HCT116 (cell line): ENCODE results near the gene RPL7L1. TPM values are rescaled to one million over a fixed set of nuclear protein-coding genes. Genes with fewer than 3 reads are reported as not detected.

Experiments used
- ATAC-seq: fragments of 200-7000 bp; cut with Tn5 transposase; 2 replicates; pipeline ENCODE4 v1.9.1; 2020; ENCODE audit warnings: mild to moderate bottlenecking, moderate library complexity
- BruUV-seq: library from RNA; stranded (reverse); fragments of 400-500 nt; replicated peaks from 2 replicates; lab custom pipeline; 2021; lab: Mats Ljungman, UMichigan
- CTCF ChIA-PET: fragments of 300-600 bp; sonication (Branson Sonifier 250); formaldehyde crosslinking; loops from one replicate; lab custom pipeline; 2021; ENCODE audit warnings: antibody characterized with exemption; lab: Charles Lee
- POLR2A ChIA-PET: fragments of 300-600, 350-600 bp; sonication (Branson Sonifier 250); formaldehyde crosslinking; loops from one replicate; lab custom pipeline; 2021; ENCODE audit warnings: antibody characterized with exemption; lab: Charles Lee
- RAD21 ChIA-PET, 2 experiments: fragments of 300-600 bp; sonication (Branson Sonifier 250); formaldehyde crosslinking; loops; one replicate each; lab custom pipeline; 2023; ENCODE audit warnings: low total read pairs in 2 of 2; ENCODE audit not compliant: uncharacterized antibody in 2 of 2, unreplicated experiment in 2 of 2, low non-redundant PET in 1 of 2; lab: Charles Lee
- DNase-seq: peaks from one replicate; pipeline ENCODE4 v3.0.0-alpha.2; 2010; ENCODE audit warnings: low read depth, low spot score
- H2AFZ ChIP-seq: fragments of 200-600 bp; shearing (Covaris generic), sonication (generic); 2 replicates; pipeline ENCODE4 v1.6.1; 2017; ENCODE audit warnings: low read depth, mixed run types, mixed read lengths, antibody characterized with exemption, low read length; ENCODE audit not compliant: poor library complexity, severe bottlenecking
- H3K27ac ChIP-seq: 2 replicates; pipeline ENCODE4 v1.5.1; 2012; ENCODE audit warnings: low read depth, low read length
- H3K27me3 ChIP-seq: fragments of 200-600 bp; sonication (generic); 2 replicates; pipeline ENCODE4 v1.6.1; 2016; ENCODE audit warnings: mixed run types, low read length, mixed read lengths; ENCODE audit not compliant: insufficient read depth
- H3K36me3 ChIP-seq, 2 experiments: fragments of 200-500 bp in 1 of 2; fragments of 200-600 bp in 1 of 2; sonication (Bioruptor generic) in 1 of 2; sonication (generic) in 1 of 2; 2 replicates each; pipeline versions ENCODE4 v1.5.1 to v1.6.1; 2014 to 2016; ENCODE audit warnings: low read length in 2 of 2, inconsistent platforms in 1 of 2, mixed read lengths in 1 of 2, mixed run types in 1 of 2; ENCODE audit not compliant: insufficient read depth in 2 of 2, control insufficient read depth in 1 of 2
- H3K4me1 ChIP-seq, 2 experiments: fragments of 200-600 bp in 1 of 2; sonication (generic) in 1 of 2; 2 replicates each; pipeline versions ENCODE4 v1.5.1 to v1.6.1; 2012 to 2017; ENCODE audit warnings: low read length in 2 of 2, inconsistent platforms in 1 of 2, mild to moderate bottlenecking in 1 of 2, mixed read lengths in 1 of 2, mixed run types in 1 of 2, moderate library complexity in 1 of 2; ENCODE audit not compliant: insufficient read depth in 2 of 2, control insufficient read depth in 1 of 2
- H3K4me2 ChIP-seq: fragments of 200-600 bp; sonication (generic); 2 replicates; pipeline ENCODE4 v1.6.1; 2017; ENCODE audit warnings: mixed run types, low read length, mixed read lengths
- H3K4me3 ChIP-seq, 2 experiments: fragments of 200-600 bp in 1 of 2; sonication (generic) in 1 of 2; replicated peaks in 1 of 2; 2 replicates each; pipeline ENCODE4 v1.5.1; 2011 to 2016; ENCODE audit warnings: low read length in 2 of 2, control low read depth in 1 of 2, low read depth in 1 of 2, mild to moderate bottlenecking in 1 of 2, mixed read lengths in 1 of 2, mixed run types in 1 of 2
- H3K79me2 ChIP-seq: fragments of 200-600 bp; sonication (generic); 2 replicates; pipeline ENCODE4 v1.6.1; 2017; ENCODE audit warnings: mild to moderate bottlenecking, mixed run types, low read length, moderate library complexity, mixed read lengths; ENCODE audit not compliant: insufficient read depth
- H3K9ac ChIP-seq: fragments of 200-600 bp; sonication (generic); 2 replicates; pipeline ENCODE4 v1.6.1; 2016; ENCODE audit warnings: low read length, mixed read lengths
- H3K9me2 ChIP-seq: fragments of 200-600 bp; sonication (generic), shearing (Covaris generic); 2 replicates; pipeline ENCODE4 v1.6.1; 2017; ENCODE audit warnings: mixed run types, mild to moderate bottlenecking, moderate library complexity; ENCODE audit not compliant: insufficient read depth
- H3K9me3 ChIP-seq, 2 experiments: fragments of 200-500 bp in 1 of 2; fragments of 200-600 bp in 1 of 2; sonication (Bioruptor generic) in 1 of 2; sonication (generic) in 1 of 2; 2 replicates each; pipeline ENCODE4 v1.6.1; 2014 to 2017; ENCODE audit warnings: low read length in 2 of 2, mixed read lengths in 2 of 2, inconsistent platforms in 1 of 2, low read depth in 1 of 2, mild to moderate bottlenecking in 1 of 2, mixed run types in 1 of 2, moderate library complexity in 1 of 2; ENCODE audit not compliant: control insufficient read depth in 1 of 2, insufficient read depth in 1 of 2
- H4K20me1 ChIP-seq: fragments of 200-600 bp; sonication (generic), shearing (Covaris generic); 2 replicates; pipeline ENCODE4 v1.6.1; 2017; ENCODE audit warnings: mixed run types, mild to moderate bottlenecking, moderate library complexity; ENCODE audit not compliant: insufficient read depth
- CBX3 ChIP-seq: IDR thresholded peaks from 2 replicates; pipeline ENCODE4 v1.6.1; 2012; ENCODE audit warnings: low read depth
- CEBPB ChIP-seq: IDR thresholded peaks from 2 replicates; pipeline ENCODE4 v1.6.1; 2012; ENCODE audit warnings: low read depth
- EGR1 ChIP-seq: IDR thresholded peaks from 2 replicates; pipeline ENCODE4 v1.6.1; 2012; ENCODE audit warnings: low read depth
- ELF1 ChIP-seq: IDR thresholded peaks from 2 replicates; pipeline ENCODE4 v1.6.1; 2012; ENCODE audit warnings: low read depth, borderline replicate concordance
- EZH2 ChIP-seq: fragments of 200-600 bp; sonication (generic); IDR thresholded peaks from 2 replicates; pipeline ENCODE4 v1.6.1; 2017; ENCODE audit warnings: antibody characterized with exemption, mixed run types
- EZH2phosphoT487 ChIP-seq: fragments of 200-600 bp; IDR thresholded peaks from 2 replicates; pipeline ENCODE4 v1.6.1; 2018; ENCODE audit warnings: antibody characterized with exemption, borderline replicate concordance
- FOSL1 ChIP-seq: IDR thresholded peaks from 2 replicates; pipeline ENCODE4 v1.6.1; 2012; ENCODE audit warnings: low read depth
- JUND ChIP-seq: IDR thresholded peaks from 2 replicates; pipeline ENCODE4 v1.6.1; 2012
- MAX ChIP-seq: IDR thresholded peaks from 2 replicates; pipeline ENCODE4 v1.6.1; 2012
- POLR2AphosphoS5 ChIP-seq: IDR thresholded peaks from 2 replicates; pipeline ENCODE4 v1.6.1; 2011; ENCODE audit warnings: mild to moderate bottlenecking, low read depth, low read length, moderate library complexity
- RAD21 ChIP-seq: IDR thresholded peaks from 2 replicates; pipeline ENCODE4 v1.6.1; 2012; ENCODE audit warnings: low read depth, mild to moderate bottlenecking
- SIN3A ChIP-seq: IDR thresholded peaks from 2 replicates; pipeline ENCODE4 v1.6.1; 2012; ENCODE audit warnings: low read depth
- SP1 ChIP-seq: IDR thresholded peaks from 2 replicates; pipeline ENCODE4 v1.6.1; 2012; ENCODE audit warnings: low read depth
- SRF ChIP-seq: IDR thresholded peaks from 2 replicates; pipeline ENCODE4 v1.6.1; 2012; ENCODE audit warnings: low read depth
- TCF7L2 ChIP-seq: IDR thresholded peaks from 2 replicates; pipeline ENCODE4 v1.7.0; 2011; ENCODE audit warnings: borderline replicate concordance, inconsistent platforms; ENCODE audit not compliant: insufficient read depth, insufficient read length; ENCODE audit errors: extremely low read depth
- YY1 ChIP-seq: IDR thresholded peaks from 2 replicates; pipeline ENCODE4 v1.6.1; 2011; ENCODE audit warnings: low read length, low read depth, moderate library complexity, mild to moderate bottlenecking; ENCODE audit not compliant: insufficient replicate concordance; ENCODE audit errors: extremely low read depth
- ZBTB33 ChIP-seq: IDR thresholded peaks from 2 replicates; pipeline ENCODE4 v1.6.1; 2011; ENCODE audit warnings: mild to moderate bottlenecking, low read length, moderate library complexity; ENCODE audit not compliant: insufficient replicate concordance; ENCODE audit errors: extremely low read depth
- ZFX ChIP-seq: fragments of 450-650 bp; IDR thresholded peaks from 2 replicates; pipeline ENCODE4 v1.6.1; 2017
- ZNF274 ChIP-seq: fragments of 200-500 bp; sonication (Bioruptor generic); IDR thresholded peaks from 2 replicates; pipeline ENCODE4 v1.6.1; 2014; ENCODE audit warnings: mild to moderate bottlenecking, low read depth, low read length, inconsistent platforms
- intact Hi-C: fragments of 100-400 bp; cut with micrococcal nuclease; formaldehyde crosslinking; loops from 2 replicates; pipeline ENCODE4 v1.10.0; 2022
- total RNA-seq: library from RNA; stranded (reverse); gene quantifications from one replicate; pipeline ENCODE4 v1.2.1, GENCODE V29; 2021; ENCODE audit not compliant: unreplicated experiment

Gene RPL7L1
- total RNA-seq, 1 experiment from 2014 or later = 125 TPM

GRCh38 chr6:42873313-42873712 lies 6.1 kb upstream of the RPL7L1 start (continued):
- no peak for TF ChIP-seq ZBTB33
- TF ChIP-seq SRF = no peak
- TF ChIP-seq EZH2 = no peak
- TF ChIP-seq SIN3A = no peak
- no peak for TF ChIP-seq EZH2phosphoT487
- TF ChIP-seq, all 23 proteins: peak for 0

- DNase-seq (no peak), ATAC-seq (no peak)
- H3K27ac ChIP-seq = no peak overlapping the region
- H3K9me2 ChIP-seq = no peaks in the 10 kb centered on the region
- no peak overlapping the region for H3K9ac ChIP-seq
- ChIA-PET CTCF (interaction anchor here (1.4 to 2.2 kb wide), 3 partner anchors 185 to 216 kb away, joined by 3 to 19 read pairs (median 5); no protein-coding TSS in a partner anchor), POLR2A (interaction anchor here (0.6 kb wide), 1 partner anchor 132 kb away, joined by 3 read pairs; the partner anchor contains the start of gene TBCC)
- no peak overlapping the region for H2AFZ ChIP-seq
- BruUV-seq = no TSS peak
- no peaks in the 10 kb centered on the region for H3K9me3 ChIP-seq
- H3K36me3 ChIP-seq = peaks cover 0 to 13% of the 10 kb centered on the region in 2 experiments; a peak in 3 of 4 replicates
- peaks cover 0 to 18% of the 10 kb centered on the region in 2 experiments; a peak in 2 of 4 replicates for H3K4me1 ChIP-seq
- H3K79me2 ChIP-seq = peaks cover 30% of the 10 kb centered on the region
- H3K4me2 ChIP-seq = no peak overlapping the region
- no peak overlapping the region for H3K4me3 ChIP-seq
- intact Hi-C loops = loop anchor here (1.0 to 10.0 kb wide), 5 partner anchors 131 to 653 kb away; partner anchors contain the start of gene TBCC
- H3K27me3 ChIP-seq = no peaks in the 10 kb centered on the region
- H4K20me1 ChIP-seq = no peaks in the 10 kb centered on the region
- no peak for TF ChIP-seq CEBPB
- TF ChIP-seq CBX3 = no peak
- TF ChIP-seq SIN3A = no peak
- TF ChIP-seq ZBTB33 = no peak
- no peak for TF ChIP-seq EZH2phosphoT487
- no peak for TF ChIP-seq ZFX
- TF ChIP-seq YY1 = no peak
- no peak for TF ChIP-seq RAD21
- TF ChIP-seq TCF7L2 = no peak
- no peak for TF ChIP-seq SP1
- TF ChIP-seq JUND = no peak
- TF ChIP-seq EGR1 = no peak
- no peak for TF ChIP-seq POLR2AphosphoS5
- TF ChIP-seq MAX = no peak
- no peak for TF ChIP-seq FOSL1
- TF ChIP-seq ELF1 = no peak
- no peak for TF ChIP-seq ZNF274
- TF ChIP-seq SRF = no peak
- TF ChIP-seq, all 23 proteins: peak for 0
- RAD21 ChIA-PET = interaction anchor here (0.6 to 0.7 kb wide), 2 partner anchors 132 to 170 kb away, joined by 3 read pairs; partner anchors contain the start of gene TBCC (in 1 of the 2)
Measured at GRCh38 chr6:42877695-42878094, 1.7 kb upstream of the RPL7L1 start.
